HFFc6 (cell line): ENCODE measurements around the gene RTEL1. TPM values are rescaled to one million over a fixed set of nuclear protein-coding genes. Genes with fewer than 3 reads are reported as not detected.
"Not testable (repeated sequence)": the region's sequence is repeated elsewhere in the genome, so short reads cannot be mapped to it uniquely, and the experiment has no call there.

Source experiments
- DNase-seq: peaks from one replicate; pipeline ENCODE4 v3.0.0-alpha.2; 2018
- H3K27ac Mint-ChIP-seq: 2 replicates; pipeline ENCODE4 v1.8.0; 2020; ENCODE audit warnings: mild to moderate bottlenecking, mixed read lengths
- H3K27me3 Mint-ChIP-seq: 2 replicates; pipeline ENCODE4 v1.8.0; 2021; ENCODE audit warnings: mild to moderate bottlenecking, moderate library complexity, mixed read lengths; ENCODE audit not compliant: insufficient read depth
- H3K36me3 Mint-ChIP-seq: 2 replicates; pipeline ENCODE4 v1.8.0; 2021; ENCODE audit warnings: low read depth, mixed read lengths
- H3K4me1 Mint-ChIP-seq: 2 replicates; pipeline ENCODE4 v1.8.0; 2020; ENCODE audit warnings: low read depth, mixed read lengths
- H3K4me3 Mint-ChIP-seq: 2 replicates; pipeline ENCODE4 v1.8.0; 2020; ENCODE audit warnings: mild to moderate bottlenecking, moderate library complexity, mixed read lengths
- H3K9me3 Mint-ChIP-seq: 2 replicates; pipeline ENCODE4 v1.8.0; 2020; ENCODE audit warnings: mild to moderate bottlenecking, mixed read lengths
- total RNA-seq, 6 experiments: library from RNA; stranded (reverse); fragmentation: NEBNext Ultra II Directional; extraction: Animal tissue kit (Norgen Biotek cat#: 25700); gene quantifications; 2 replicates in 1 of 6; 3 replicates in 5 of 6; pipeline ENCODE4 v1.2.3, GENCODE V29; 2021
- TF ChIP-seq, protein P1 (sequence below): fragments of 200-600 bp; sonication (generic); IDR thresholded peaks from 2 replicates; pipeline ENCODE4 v1.5.0; 2021; ENCODE audit warnings: antibody characterized with exemption, mild to moderate bottlenecking

The RTEL1 gene
- total RNA-seq, 6 experiments from 2014 or later, result 19.0 to 26.8 (median 22.7) TPM

DNA sequence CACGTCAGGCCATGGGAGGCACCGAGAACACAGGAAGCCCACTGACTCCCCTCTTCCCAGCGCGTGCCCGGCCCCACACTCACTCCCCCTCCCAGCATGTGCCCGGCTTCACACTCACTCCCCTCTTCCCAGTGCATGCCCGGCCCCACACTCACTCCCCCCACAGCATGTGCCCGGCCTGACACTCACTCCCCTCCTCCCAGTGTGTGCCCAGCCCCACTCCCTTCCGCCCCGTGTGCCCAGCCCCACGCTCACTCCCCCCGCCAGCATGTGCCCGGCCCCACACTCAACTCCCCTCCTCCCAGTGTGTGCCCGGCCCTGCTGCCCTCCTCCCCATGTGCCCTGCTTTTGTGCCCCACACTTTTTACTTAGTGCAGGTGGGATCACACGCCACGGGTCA, 9.7 kb downstream of the RTEL1 start:
- no peak for DNase-seq
- no peak overlapping the region for H3K4me3 Mint-ChIP-seq
- peaks cover 2% of the 10 kb centered on the region for H3K27me3 Mint-ChIP-seq
- TF ChIP-seq, protein P1, sequence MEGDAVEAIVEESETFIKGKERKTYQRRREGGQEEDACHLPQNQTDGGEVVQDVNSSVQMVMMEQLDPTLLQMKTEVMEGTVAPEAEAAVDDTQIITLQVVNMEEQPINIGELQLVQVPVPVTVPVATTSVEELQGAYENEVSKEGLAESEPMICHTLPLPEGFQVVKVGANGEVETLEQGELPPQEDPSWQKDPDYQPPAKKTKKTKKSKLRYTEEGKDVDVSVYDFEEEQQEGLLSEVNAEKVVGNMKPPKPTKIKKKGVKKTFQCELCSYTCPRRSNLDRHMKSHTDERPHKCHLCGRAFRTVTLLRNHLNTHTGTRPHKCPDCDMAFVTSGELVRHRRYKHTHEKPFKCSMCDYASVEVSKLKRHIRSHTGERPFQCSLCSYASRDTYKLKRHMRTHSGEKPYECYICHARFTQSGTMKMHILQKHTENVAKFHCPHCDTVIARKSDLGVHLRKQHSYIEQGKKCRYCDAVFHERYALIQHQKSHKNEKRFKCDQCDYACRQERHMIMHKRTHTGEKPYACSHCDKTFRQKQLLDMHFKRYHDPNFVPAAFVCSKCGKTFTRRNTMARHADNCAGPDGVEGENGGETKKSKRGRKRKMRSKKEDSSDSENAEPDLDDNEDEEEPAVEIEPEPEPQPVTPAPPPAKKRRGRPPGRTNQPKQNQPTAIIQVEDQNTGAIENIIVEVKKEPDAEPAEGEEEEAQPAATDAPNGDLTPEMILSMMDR, result no peak
- peaks cover 26% of the 10 kb centered on the region for H3K36me3 Mint-ChIP-seq
- no peaks in the 10 kb centered on the region for H3K9me3 Mint-ChIP-seq
- no peaks in the 10 kb centered on the region for H3K4me1 Mint-ChIP-seq
- no peak overlapping the region for H3K27ac Mint-ChIP-seq

DNA sequence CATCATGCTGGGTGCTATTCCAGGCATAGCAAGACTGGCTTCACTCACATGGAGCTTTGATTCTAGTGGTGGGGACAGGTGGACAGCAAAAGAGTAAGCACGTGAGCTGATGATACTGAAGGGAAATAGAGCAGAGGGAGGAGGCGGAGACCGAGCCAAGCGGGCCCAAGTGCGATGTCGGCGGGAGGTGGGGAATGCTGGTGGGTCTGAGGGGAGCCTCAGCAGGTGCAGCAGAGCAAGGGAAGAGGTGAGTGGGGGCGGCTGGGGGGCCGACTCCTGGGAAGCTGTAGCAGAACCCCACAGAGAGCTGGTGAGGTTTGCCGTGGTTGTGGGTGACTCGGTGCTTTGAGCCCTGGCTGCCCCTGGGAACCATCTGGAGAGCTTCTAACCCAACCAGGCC, 10.2 kb downstream of the RTEL1 start:
- Mint-ChIP-seq H3K27ac (no peak overlapping the region), H3K9me3 (no peaks in the 10 kb centered on the region), H3K4me1 (no peaks in the 10 kb centered on the region), H3K36me3 (peaks cover 26% of the 10 kb centered on the region), H3K27me3 (peaks cover 2% of the 10 kb centered on the region), H3K4me3 (no peak overlapping the region)
- TF ChIP-seq, protein P1, result no peak
- no peak for DNase-seq

DNA sequence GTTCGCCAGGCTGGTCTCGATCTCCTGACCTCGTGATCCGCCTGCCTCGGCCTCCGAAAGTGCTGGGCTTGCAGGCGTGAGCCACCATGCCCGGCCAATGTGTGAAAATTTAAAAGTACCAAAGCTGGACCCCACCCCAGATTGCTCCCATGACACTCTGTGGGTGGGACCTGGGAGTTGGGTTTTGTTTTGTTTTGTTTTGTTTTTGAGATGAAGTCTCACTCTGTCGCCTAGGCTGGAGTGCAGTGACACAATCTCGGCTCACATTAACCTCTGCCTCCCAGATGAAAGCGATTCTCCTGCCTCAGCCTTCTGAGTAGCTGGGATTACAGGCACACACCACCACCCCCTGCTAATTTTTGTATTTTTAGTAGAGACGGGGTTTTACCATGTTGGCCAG, 13.6 kb downstream of the RTEL1 start:
- peaks cover 34% of the 10 kb centered on the region for H3K36me3 Mint-ChIP-seq
- not testable (repeated sequence) for H3K9me3 Mint-ChIP-seq, H3K27ac Mint-ChIP-seq, H3K4me1 Mint-ChIP-seq, H3K27me3 Mint-ChIP-seq, H3K4me3 Mint-ChIP-seq, DNase-seq

DNA sequence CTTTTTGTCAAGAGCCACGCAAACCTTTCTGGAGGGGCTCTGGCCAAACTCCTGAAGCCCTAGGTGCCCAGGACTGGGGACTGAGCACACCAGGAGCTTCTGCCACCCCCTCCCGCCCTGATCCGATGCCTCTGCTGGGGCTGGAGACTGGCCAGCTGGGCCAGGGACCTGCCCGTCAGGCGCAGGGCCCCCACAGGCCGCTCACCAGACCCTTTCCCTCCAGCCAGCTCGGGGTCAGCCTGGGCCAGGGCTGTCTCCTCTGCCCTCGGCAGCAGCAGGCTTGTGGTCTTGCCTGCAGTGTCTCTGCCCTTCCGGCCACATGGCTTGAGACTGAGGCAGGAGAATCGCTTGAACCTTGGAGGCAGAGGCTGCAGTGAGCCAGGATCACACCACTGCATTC, 14.6 kb downstream of the RTEL1 start:
- peaks cover 34% of the 10 kb centered on the region for H3K36me3 Mint-ChIP-seq
- DNase-seq, result no peak
- no peak overlapping the region for H3K27ac Mint-ChIP-seq
- H3K4me3 Mint-ChIP-seq, result no peak overlapping the region
- H3K27me3 Mint-ChIP-seq, result no peaks in the 10 kb centered on the region; the same call in none of the 2 replicates
- no peaks in the 10 kb centered on the region for H3K4me1 Mint-ChIP-seq
- H3K9me3 Mint-ChIP-seq, result no peaks in the 10 kb centered on the region
- TF ChIP-seq, protein P1, result no peak

DNA sequence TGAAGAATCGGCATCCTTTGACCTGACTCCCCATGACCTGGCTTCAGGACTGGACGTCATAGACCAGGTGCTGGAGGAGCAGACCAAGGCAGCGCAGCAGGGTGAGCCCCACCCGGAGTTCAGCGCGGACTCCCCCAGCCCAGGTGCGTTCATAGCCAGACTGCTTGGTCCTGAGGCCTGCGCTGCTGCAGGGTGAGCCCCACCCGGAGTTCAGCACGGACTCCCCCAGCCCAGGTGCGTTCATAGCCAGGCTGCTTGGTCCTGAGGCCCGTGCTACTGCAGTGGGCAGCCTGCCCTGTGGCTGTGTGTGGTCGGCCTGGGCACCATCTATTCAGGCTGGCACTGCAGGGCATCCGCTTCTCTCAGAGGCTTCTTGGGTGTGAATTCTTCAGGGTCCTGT, 15.8 kb downstream of the RTEL1 start:
- H3K4me1 Mint-ChIP-seq, result no peaks in the 10 kb centered on the region
- DNase-seq, result no peak
- TF ChIP-seq, protein P1, result no peak
- H3K27ac Mint-ChIP-seq, result no peak overlapping the region
- H3K27me3 Mint-ChIP-seq, result no peaks in the 10 kb centered on the region; the same call in none of the 2 replicates
- no peak overlapping the region for H3K4me3 Mint-ChIP-seq
- H3K36me3 Mint-ChIP-seq, result peaks cover 31% of the 10 kb centered on the region
- no peaks in the 10 kb centered on the region for H3K9me3 Mint-ChIP-seq

DNA sequence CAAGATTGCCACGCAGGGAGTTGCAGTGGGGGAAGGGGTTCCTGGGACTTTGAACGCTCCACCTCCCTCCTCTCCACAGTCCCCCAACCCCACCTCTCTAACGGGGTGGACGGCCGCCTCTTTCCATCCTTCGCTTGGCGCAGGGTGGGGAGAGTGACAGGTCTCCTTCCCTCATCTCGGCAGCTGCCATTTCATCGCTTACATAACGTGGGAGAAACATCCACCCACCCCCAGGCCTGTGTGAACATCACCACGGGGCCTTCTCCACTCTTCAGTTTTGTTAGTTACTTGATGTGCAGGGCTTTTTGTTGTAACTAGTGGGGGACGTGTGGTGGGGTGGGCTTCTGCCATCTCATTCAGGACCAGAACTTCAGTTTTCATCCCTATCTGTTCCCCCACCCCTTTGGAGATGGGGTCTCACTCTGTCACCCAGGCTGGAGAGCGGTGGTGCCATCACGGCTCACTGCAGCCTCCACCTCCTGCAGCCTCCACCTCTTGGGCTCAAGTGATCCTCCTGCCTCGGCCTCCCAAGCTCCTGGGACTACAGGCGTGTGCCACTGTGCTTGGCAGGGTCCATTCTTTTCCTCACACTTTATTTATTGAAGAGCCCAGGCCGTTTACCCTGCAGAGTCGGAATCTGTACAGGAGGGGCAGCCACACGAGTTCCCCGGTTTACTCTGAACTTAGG, 17.7 kb downstream of the RTEL1 start:
- Mint-ChIP-seq H3K9me3 (no peaks in the 10 kb centered on the region), H3K4me3 (no peak overlapping the region), H3K36me3 (peaks cover 26% of the 10 kb centered on the region), H3K4me1 (no peaks in the 10 kb centered on the region), H3K27ac (no peak overlapping the region), H3K27me3 (no peaks in the 10 kb centered on the region; the same call in none of the 2 replicates)
- DNase-seq, result no peak
- TF ChIP-seq, protein P1, result no peak
